Activated CD4-positive, alpha-beta T cell treated with anti-CD3 and anti-CD28 coated beads for 24 hours (primary cell): Measurements from ENCODE around the gene ZNF154.
"Not testable (repeated sequence)": the region's sequence is repeated elsewhere in the genome, so short reads cannot be mapped to it uniquely, and the experiment has no call there.

Source experiments
- DNase-seq, 2 donors: peaks; one replicate each; pipeline ENCODE4 v3.0.0-alpha.2; 2020; ENCODE audit warnings: low read depth in 2 of 2

The ZNF154 gene

GRCh38 chr19:57708641-57709361 lies at the start of gene ZNF154:
Gene ZNF154 (minus strand): TSS chr19:57709204. CDS start chr19:57708971, 233 bp downstream.
- no peak for DNase-seq

GRCh38 chr19:57757941-57758340 lies 48.9 kb upstream of the ZNF154 start:
- no peak for DNase-seq

GRCh38 chr19:57755031-57755430 lies 46.0 kb upstream of the ZNF154 start:
- DNase-seq, result no peak

- no peak for DNase-seq
These were observed 45.2 kb upstream of the ZNF154 start for GRCh38 chr19:57754091-57754673.

- DNase-seq, result no peak
These were observed 39.0 kb upstream of the ZNF154 start for GRCh38 chr19:57748029-57748428.

GRCh38 chr19:57747472-57747807 lies 38.4 kb upstream of the ZNF154 start:
- no peak for DNase-seq

- peak; percentile 59 to 67 for DNase-seq
These were observed 37.8 kb upstream of the ZNF154 start, which contains the start of gene ZNF776 for GRCh38 chr19:57746580-57747471. Gene ZNF776 (plus strand): TSS chr19:57746815. CDS start chr19:57747059, 244 bp downstream.

GRCh38 chr19:57738770-57739169 lies 29.8 kb upstream of the ZNF154 start:
- not testable (repeated sequence) for DNase-seq

- DNase-seq, result peak in 1 of 2 donors; percentile 20
These were observed 29.3 kb upstream of the ZNF154 start for GRCh38 chr19:57738320-57738719.

- no peak for DNase-seq
These were observed 11.9 kb upstream of the ZNF154 start for GRCh38 chr19:57720878-57721277.

- DNase-seq, result no peak
These were observed 11.0 kb upstream of the ZNF154 start for GRCh38 chr19:57719901-57720519.

- DNase-seq, result no peak
These were observed 10.4 kb upstream of the ZNF154 start for GRCh38 chr19:57719424-57719823.

- no peak for DNase-seq
These were observed 3.2 kb upstream of the ZNF154 start for GRCh38 chr19:57712222-57712621.

GRCh38 chr19:57709616-57710015 lies 612 bp upstream of the ZNF154 start:
- no peak for DNase-seq

- DNase-seq, result no peak
These were observed 2.7 kb downstream of the ZNF154 start for GRCh38 chr19:57706346-57706745.

- DNase-seq, result no peak
These were observed 7.4 kb downstream of the ZNF154 start for GRCh38 chr19:57701625-57702024.

- no peak for DNase-seq
These were observed 19.3 kb downstream of the ZNF154 start for GRCh38 chr19:57689750-57690149.

GRCh38 chr19:57688011-57688763 lies 20.8 kb downstream of the ZNF154 start:
- DNase-seq, result no peak

- DNase-seq, result no peak
These were observed 21.5 kb downstream of the ZNF154 start for GRCh38 chr19:57687363-57688010.

GRCh38 chr19:57686727-57687126 lies 22.3 kb downstream of the ZNF154 start:
- DNase-seq, result no peak
